Left renal cortex interstitium (tissue), 4 donors: Measurements from ENCODE around the gene RP9. TPM values are rescaled to one million over a fixed set of nuclear protein-coding genes. Genes with fewer than 3 reads are reported as not detected.
"Not testable (repeated sequence)": the region's sequence is repeated elsewhere in the genome, so short reads cannot be mapped to it uniquely, and the experiment has no call there.

Experiments
- DNase-seq, 4 donors: peaks; one replicate each; pipeline ENCODE4 v3.0.0-alpha.2; 2013; ENCODE audit warnings: low read depth in 4 of 4, low spot score in 2 of 4, missing footprints in 1 of 4
- polyA plus RNA-seq, 4 donors: library from polyadenylated mRNA; unstranded; fragments of 120-200 nt; gene quantifications; one replicate each; pipeline ENCODE4 v1.2.1, GENCODE V29; 2013; ENCODE audit not compliant: insufficient read length in 4 of 4

The RP9 gene
- polyA plus RNA-seq, 4 donors = 31.3 to 37.1 (median 33.3) TPM

DNA sequence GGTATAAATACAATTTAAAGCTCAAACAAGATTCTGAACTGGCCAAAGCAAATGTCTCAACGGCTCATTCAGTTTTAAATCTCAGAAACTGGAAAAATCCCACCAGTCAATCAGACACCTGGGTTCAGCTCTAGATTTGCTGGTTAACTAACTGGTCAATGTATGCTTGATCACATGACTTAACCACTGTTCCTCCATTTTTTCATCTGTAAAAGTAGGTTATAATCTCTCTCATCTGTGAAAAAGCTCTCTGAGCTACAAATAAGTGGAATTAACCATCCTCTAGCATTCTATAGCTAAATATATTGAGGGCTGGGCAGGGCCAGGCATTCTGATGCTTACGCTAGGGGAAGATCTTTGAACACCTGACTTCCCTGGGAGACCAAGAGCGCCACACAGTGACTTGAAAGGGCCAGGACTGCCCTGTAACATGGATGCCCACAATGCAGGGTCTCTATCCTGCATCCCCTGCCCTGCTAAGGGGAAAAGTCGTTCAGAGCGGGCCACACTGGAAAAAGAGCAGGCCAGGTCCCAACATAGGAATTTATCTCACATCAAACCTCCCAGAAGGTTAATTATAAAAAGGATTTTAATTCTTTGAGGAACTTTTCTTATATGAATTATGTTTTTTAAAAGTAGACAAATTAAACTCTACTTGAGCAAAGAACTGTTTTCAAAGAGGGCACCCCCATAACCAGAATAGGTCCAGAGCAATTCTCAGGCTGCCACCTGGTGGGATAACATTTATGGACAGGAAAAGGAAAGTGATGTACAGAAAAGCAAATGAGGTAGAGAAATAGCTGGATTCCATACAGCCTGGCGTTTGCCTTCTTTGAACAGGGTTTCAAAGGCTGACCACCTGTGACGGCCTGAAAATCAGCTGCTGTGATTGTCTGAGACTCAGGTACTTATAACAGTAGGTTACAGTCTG, 1.8 kb downstream of the RP9 start:
- peak in 1 of 4 donors; percentile 49 for DNase-seq

DNA sequence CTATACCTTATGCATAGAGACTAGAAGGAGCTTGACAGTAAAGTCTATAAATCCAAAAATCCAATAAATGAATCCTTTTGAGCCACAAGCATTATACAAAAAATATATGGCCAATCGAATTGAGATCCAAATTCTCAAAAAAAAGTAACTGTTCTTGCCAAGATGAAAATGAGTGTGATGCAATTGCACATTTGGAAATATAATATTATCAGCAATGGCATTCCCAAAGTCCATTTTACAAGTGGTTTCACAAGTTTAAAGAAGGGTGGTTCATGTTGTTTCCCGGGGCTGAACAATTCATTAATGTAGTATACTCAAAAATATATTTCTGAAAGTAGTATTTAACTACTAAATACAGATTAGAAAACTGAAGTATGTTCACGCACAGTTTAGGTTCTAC, 7.3 kb downstream of the RP9 start:
- DNase-seq = no peak

DNA sequence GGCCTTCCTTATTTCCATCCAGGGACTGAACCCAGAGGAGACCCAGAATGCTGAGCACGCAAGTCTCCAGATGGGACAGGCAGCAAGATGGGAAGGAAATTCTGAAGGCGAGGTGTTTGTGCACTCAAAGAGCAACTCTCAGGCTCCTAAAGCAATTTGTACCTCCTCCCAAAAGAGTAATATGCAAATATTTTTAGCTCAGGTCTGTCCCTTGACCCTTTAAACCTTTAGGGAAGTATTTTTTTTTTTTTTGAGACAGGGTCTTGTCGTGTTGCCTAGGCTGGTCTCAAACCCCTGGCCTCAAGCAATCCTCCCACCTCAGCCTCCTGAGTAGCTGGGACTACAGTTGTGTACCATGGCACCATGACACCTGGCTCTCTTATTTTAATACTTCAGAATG, 8.4 kb downstream of the RP9 start:
- DNase-seq = no peak

DNA sequence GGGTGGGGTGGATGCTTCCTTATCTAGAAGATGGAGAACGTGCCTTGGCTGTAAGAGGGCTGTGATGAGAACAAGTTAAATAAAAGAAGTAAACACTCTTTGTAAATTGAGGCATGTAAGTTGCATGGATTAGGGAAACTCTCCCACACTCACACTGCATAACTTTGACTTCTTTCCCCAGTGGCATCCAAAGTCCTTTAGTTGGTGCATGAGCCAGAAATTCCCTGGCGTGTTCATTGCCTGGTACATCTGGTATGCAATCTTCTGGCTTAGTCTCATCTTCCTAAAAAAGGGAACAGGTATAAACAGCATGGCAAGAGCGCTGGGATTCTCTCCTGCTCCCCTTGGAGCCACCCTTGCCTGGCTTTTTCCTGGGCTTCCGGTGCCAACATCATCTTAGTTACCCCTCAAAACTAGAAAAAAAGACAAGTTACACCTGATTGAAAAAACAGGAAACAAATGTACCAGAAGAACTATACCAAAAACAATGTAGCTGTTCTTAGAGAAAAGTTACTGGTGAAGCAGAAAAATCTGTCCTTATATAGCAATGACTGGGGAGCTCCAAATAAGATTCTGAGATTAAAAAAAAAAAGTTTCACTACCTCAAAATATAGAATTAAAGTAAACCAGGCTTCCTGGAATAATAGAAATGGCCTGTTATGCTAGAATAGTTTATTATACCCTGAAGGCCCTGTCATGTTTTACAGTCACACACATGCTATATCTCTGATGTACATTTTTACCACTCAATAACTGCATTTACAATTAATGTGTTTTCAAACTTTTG, 9.9 kb downstream of the RP9 start:
- no peak for DNase-seq

DNA sequence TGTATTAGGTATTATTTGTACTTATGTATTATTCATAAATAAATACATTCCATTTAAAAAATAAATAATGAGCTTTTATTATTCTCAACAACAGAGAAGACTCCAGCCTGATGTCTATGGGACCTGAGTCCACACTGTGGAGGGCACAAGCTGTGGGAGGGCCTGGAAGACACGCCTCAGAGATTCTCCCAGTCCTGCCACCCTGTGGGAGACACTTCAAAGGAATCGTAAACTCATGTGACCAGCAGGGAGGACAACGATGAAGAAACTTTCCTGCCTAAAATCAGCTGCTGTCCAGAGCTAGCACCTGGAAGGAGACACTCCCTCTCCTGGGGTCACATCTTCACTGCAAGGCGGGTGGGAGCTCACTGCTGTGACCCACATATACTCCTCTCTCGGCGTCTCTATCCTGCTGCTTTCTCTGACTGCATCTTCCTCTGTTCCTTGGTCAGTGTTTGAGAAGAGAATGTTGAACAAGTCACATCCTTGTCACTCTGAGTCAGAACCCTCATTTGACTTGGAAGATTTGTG, 14.4 kb downstream of the RP9 start:
- DNase-seq = not testable (repeated sequence)

DNA sequence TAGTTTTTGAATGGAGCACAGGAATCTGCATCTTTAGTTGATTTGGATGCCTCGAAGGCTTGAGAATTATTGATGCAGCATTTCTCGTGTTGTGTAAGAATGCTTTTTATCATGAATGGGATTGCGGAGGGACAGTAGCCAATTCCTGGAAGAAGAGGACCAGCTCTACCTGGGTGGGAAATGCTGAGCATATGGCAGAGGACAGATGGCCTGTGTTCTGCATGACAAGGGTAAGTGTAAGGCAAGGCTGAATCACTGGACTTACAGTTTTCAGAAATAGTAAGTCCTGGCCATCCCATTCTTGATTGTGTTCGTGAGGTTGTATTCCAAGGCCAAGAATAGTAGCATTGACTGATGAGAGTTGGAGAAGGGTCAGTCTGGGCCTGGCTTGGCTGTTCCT, 15.9 kb downstream of the RP9 start:
- no peak for DNase-seq

DNA sequence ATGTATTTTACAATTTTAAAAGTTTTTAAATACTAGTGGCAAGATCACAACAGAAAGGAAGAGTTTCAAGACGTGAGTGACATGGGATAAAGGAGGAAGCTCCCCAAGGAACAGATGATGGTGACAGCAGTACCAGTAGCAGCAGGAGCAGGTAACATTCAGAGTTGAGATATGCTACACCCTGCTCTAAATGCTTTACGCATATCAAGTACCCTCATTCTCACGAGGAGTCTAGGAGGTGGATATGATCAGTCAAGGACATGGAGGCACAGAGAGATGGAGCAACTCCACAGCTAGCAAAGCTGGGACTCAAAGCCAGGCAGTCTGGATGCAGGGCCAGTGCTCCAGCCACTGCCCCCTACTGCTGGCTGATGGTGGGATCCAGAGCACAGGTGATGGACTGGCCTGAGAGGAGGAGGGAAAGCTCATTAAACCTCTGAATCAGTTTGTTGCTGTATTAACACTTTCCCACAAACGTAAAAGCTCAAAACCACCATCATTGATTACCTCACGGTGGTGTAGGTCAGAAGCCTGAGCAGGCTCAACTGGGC, 17.5 kb downstream of the RP9 start:
- no peak for DNase-seq

DNA sequence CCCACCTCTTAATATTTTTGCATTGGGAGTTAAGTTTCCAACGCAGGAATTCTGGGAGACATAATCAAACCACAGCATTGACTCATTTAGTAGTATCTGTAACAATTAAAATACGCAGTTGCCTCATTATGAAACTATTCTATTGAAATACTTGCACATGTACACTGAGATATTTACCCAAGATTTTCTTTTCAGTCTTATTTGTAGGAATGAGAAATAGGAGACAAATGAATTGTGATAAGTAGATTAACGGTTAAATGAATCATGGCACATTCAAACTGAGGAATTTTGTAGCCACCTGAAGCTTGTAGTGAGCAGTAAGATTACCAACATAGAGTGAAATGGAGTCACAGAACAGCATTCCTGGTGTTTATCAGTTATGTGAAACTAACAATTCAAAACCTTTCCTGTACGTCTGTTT, 18.1 kb downstream of the RP9 start:
- no peak for DNase-seq

DNA sequence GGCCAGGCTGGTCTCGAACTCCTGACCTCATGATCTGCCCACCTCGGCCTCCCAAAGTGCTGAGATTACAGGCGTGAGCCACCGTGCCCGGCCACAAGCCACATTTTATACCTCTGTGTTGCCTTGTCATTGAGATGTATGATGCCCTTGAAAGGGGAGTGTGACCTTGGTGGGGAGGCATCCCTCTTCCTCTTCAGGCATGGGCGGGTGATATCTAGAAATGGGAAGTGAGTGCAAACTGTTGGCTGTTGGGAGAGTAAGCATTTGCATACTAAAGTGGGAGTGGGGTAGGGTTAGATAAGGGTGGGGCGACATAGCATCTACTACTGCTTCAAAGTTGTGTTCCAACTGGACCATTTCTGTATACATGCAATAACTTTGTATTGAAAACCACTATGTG, 20.1 kb downstream of the RP9 start:
- no peak for DNase-seq

DNA sequence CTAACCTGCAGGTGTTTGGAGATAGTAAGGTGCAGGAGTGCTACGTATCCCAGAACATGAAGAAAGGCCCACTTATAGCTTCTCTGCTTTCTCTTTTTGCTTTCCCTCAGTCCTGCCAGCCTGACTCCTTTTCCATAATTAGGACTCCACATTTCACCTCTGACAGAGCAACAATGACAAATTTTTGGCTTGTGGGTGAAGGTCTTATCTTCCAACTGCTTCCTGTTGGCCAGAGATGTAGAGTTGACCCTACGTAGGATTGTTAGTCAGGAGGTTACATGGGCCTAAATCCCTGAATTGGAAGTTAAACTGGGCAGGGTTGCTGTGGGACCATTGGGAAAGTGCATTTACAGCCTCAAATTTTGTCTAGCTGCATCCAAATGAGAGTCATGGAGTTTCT, 21.3 kb downstream of the RP9 start:
- no peak for DNase-seq

DNA sequence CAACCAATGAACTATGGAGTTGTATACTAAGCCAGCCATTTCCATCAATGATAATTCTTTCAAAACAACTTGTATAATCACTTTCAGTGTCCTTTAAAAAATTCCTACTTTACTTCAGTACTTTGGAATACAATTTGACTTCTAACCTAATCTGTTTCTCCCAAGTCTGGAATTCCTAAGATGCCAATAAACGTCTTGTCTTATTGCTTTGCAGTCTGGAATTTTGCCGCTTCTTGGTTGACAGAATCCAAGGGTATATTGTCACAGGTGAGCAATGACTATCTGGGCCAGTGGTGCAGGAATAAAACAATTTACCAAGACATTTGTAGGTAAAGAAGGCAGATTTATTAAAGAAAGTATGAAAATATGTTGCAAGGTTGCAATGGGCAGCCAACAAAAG, 21.8 kb downstream of the RP9 start:
- DNase-seq = no peak

DNA sequence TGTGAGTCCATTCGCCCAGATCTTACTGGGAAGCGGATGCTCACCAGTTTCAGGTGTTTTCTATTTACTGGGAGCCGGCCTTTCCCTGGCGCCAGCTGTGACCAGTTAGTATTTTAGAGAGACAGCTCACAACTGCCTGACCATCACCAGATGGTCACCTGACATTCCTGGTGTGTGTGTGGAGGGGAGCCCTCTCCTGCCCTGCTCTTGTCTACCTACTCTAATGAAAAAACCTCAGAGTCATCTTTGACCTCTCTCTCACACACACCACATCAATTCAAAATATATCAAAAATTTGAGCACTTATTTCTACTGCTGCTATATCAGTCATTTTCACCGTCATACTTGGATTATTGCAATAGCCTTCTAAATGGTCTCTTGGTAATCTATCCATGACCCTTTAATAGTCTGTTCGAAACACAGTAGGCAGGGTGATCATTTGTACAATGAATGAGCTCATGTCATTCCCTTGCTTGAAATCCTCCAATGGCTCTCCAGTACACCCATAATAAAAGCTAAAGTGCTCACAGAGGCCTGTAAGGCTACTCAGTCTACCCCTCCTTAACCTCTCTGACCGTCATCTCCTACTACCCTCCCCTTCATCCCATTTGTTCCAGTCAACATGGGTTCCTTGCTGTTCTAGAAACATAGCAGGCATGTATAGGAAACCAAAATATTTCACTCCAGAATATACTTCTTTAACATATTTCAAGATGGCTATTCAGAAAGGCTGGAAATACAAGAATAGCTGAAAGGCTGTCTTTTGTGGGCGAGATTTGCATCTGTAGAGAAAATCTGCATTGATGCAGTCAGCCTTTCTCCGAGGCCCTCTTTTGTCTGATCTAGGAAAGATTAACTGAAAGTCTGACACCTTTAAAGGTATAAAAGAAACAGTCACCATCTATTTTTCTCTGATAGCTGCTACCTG, 29.2 kb downstream of the RP9 start:
- DNase-seq = no peak

DNA sequence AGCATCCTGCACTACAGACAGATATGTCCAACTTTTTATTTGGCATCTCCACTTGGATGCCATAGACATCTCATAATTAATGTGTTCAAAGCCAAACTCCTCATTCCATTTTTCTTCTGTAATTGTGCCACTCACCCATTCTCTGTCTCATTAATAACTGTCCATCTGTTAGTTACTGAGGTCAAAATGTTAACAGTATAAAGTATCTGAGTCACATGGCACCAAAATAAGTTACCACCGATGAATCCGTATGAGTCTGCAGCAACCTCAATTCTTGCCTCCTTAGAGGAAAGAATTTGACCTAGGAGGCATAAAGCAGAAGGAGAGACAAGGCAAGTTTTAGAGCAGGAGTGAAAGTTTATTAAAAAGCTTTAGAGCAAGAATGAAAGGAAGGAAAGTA, 30.1 kb downstream of the RP9 start:
- no peak for DNase-seq

DNA sequence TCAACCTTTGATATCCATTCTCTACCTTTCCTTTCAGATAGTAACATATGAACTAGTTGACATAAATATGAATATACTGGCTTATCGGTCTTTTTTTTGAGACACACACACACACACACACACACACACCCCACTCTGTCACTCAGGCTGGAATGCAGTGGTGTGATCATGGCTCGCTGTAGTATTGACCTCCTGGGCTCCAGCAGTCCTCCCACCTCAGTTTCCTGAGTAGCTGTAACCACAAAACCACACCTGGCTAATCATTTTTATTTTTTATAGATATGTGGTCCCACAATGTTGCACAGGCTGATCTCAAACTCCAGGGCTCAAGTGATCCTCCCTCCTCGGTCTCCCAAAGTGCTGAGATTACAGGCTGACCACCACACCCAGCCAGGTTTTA, 32.5 kb downstream of the RP9 start:
- no peak for DNase-seq

DNA sequence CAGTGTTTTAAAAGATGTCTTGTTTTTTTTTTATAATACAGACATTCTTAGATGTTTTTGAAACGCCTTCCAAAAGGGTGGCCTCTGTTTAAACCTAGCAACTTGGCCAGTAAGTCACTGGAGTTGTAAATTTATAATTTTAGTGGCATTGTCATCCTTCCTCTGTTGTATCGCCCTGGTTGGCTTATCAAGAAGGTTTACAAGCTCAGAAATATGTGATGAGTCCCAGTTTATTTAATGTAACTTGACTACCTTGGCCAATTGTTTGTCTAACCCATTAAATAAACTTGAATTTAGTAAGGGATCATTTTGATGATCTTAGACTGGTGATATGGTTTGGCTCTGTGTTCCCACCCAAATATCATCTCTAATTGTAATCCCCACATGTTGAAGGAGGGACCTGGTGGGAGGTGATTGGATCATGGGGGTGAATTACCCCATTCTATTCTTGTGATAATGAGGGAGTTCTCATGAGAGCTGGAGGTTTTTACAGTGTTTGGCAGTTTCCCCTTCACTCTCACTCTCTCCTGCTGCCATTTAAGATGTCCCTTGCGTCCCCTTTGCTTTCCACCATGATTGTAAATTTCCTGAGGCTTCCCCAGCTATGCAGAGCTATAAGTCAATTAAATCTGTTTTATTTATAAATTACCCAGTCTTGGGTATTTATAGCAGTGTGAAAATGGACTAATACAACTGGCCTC, 33.2 kb downstream of the RP9 start:
- no peak for DNase-seq

DNA sequence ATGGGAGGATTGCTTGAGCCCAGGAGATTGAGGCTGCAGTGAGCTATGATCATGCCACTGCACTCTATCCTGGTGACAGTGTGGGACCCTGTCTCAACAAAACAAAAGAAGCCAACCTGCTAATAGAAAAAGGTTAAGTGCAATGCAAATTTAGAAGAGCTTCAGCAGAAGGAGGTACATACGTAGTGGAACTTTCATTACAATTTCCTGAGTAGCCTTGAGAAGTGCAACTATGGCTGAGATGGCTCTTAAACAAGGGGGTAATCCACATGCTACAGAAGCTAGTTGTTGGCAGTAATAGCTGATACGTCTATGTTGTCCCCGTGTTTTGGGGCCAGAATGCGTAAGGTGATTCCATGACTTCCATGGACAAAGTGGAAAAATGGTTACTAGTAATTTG, 36.0 kb downstream of the RP9 start:
- no peak for DNase-seq

DNA sequence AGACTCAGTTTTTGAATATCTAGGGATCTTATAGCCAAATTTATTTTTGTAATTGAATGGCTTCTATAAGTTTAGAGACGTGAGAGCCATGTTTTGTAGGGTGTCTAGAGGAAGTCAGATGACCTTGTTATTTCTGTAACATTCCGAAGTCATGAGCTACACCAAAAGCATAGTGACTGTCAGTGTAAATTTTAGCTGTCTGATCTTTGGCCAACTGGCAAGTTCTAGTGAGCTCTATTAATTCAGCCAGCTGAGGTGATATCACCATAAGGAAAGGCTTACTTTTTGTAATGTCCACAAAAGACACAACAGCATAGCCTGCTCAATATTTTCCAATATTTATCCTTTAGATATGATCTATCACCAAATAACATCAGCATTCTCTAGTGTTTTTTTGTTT, 36.7 kb downstream of the RP9 start:
- peak in 1 of 4 donors; percentile 46 for DNase-seq

DNA sequence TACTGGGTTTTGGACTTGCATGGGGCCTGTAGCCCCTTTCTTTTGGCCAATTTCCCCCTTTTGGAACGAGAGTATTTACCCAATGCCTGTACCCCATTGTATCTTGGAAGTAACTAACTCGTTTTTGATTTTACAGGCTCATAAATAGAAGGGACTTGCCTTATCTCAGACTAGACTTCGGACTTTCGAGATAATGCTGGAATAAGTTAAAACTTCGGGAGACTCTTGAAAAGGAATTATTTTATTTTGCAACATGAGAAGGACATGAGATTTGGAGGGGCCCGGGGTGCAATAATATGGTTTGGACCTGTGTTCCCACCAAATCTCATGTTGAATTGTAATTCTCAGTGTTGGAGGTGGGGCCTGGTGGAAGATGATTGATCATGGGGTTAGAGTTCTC, 38.4 kb downstream of the RP9 start:
- DNase-seq = no peak

DNA sequence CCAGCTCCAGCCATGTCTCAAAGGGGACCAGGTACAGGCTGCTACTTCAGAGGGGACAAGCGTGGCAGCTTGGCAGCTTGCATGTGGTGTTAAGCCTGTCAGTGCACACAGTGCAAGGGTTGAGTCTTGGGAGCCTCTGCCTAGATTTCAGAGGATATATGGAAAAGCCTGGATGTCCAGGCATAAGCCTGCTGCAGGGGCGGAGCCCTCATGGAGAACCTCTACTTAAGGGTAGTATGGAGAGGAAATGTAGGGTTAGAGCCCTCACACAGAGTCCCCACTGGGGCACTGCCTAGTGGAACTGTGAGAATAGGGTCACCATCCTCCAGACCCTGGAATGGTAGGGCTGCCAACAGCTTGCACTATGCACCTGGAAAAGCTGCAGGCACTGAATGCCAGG, 38.9 kb downstream of the RP9 start:
- no peak for DNase-seq

DNA sequence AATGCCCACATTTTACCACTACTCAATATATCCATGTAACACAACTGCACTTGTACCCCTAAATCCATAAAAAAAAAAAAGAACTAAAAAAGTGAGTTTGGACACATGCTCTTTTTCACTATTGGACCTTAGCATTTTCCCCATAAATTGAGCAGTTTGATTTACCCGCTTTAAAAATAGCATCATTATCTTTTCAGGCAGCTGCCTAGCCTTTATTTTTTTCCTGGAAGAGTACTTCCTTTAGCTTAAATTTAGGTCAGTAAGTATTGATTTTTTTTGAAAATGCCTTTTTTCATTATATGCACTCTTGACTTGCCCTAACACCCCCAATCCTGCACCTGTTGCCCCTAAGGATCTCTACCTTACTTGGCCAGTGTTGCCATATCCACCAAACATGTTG, 41.3 kb downstream of the RP9 start:
- no peak for DNase-seq
